ENCODE data around the gene ERI3.

ERI3 gene

DNA sequence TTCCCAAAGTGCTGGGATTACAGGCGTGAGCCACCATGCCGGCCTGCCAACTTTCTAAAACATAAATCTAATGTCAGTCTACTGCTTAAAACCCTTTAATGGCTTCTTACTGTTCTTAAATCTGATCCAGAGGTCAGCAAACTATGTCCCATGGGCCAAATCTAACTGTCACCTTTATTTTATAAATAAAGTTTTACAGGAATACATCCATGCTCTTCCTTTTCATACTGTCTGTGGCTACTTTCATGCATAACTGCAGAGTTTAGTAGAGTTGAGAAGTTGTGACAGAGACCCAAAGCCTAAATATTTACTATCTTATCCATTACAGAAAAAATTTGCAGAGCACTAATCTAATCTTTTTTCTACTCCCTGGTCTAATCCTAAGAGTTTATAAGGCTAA, 3.8 kb downstream of the ERI3 start:
- DNase-seq (ENCODE audit: low read depth) = no peak
- TF ChIP-seq, protein P1, sequence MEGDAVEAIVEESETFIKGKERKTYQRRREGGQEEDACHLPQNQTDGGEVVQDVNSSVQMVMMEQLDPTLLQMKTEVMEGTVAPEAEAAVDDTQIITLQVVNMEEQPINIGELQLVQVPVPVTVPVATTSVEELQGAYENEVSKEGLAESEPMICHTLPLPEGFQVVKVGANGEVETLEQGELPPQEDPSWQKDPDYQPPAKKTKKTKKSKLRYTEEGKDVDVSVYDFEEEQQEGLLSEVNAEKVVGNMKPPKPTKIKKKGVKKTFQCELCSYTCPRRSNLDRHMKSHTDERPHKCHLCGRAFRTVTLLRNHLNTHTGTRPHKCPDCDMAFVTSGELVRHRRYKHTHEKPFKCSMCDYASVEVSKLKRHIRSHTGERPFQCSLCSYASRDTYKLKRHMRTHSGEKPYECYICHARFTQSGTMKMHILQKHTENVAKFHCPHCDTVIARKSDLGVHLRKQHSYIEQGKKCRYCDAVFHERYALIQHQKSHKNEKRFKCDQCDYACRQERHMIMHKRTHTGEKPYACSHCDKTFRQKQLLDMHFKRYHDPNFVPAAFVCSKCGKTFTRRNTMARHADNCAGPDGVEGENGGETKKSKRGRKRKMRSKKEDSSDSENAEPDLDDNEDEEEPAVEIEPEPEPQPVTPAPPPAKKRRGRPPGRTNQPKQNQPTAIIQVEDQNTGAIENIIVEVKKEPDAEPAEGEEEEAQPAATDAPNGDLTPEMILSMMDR (conservative IDR thresholded peaks at IDR 0.05; ENCODE audit: low read length) = no peak
- no peak overlapping the region for H3K4me3 ChIP-seq (ENCODE audit: low read length)

DNA sequence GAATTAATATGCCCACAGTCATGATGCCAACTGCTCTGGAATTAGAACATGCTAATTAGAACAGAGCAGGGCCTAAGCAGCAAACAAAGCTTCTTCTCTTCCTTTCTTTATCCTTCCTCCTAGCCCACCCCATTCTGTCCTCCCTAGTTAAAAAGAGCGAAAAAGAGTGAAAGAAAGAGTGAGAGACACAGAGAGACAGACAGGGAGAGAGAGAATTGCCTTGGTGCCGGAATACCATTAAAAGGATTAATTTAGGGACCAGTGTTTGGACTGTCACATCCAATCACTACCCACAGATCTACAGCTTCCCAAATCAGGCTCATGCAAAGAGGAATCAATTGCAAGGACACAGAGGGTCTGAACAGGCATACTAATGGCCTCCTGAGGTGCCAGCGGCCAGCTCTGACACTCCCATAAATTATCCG, 7.0 kb downstream of the ERI3 start:
- TF ChIP-seq, protein P1 (conservative IDR thresholded peaks at IDR 0.05; ENCODE audit: low read length) = no peak
- no peak overlapping the region for H3K4me3 ChIP-seq (ENCODE audit: low read length)
- DNase-seq (ENCODE audit: low read depth) = no peak

DNA sequence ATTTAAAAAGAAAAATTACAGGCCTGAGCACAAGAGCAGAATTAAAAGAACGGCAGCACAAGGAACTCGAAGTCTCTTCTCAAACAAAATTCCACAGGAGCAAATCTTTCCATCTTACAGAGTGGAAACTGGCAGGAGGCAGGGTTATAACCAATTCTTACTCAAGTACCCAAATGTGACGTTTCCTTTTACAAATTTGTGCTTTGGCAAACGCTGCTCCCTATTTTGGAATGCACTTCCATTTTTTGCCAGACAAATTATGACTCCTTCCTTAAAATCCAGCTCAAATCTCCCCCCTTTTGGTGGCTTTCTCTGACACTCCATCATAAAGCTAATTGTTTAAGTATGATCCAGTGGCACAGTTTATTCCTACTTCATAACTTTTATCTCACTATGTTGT, 7.8 kb downstream of the ERI3 start:
- TF ChIP-seq, protein P1 (conservative IDR thresholded peaks at IDR 0.05; ENCODE audit: low read length) = 0 out of 2 replicates have a peak, but pooled peaks have one; percentile 8
- peak; percentile 87 for DNase-seq (ENCODE audit: low read depth)
- no peak overlapping the region for H3K4me3 ChIP-seq (ENCODE audit: low read length)

DNA sequence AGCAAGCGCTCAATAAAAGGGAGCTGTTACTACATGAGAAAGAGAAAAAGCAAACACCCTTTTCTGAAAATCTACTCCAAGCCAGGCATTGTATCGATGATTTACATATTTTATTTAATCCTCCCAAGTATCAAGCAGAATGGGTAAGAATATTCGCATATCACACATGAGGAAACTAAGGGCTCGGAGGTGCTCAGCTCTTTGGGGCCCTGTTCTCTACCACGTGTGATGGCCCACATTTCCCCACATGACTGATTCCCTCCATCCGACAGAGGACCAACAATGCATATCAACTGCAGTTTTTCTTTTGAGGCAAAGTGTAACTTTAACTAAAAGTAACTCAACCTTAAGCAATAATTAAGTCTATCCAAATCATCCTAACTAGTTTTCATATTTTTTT, 8.2 kb downstream of the ERI3 start:
- TF ChIP-seq, protein P1 (conservative IDR thresholded peaks at IDR 0.05; ENCODE audit: low read length) = no peak
- DNase-seq (ENCODE audit: low read depth) = no peak
- H3K4me3 ChIP-seq (ENCODE audit: low read length) = no peak overlapping the region

DNA sequence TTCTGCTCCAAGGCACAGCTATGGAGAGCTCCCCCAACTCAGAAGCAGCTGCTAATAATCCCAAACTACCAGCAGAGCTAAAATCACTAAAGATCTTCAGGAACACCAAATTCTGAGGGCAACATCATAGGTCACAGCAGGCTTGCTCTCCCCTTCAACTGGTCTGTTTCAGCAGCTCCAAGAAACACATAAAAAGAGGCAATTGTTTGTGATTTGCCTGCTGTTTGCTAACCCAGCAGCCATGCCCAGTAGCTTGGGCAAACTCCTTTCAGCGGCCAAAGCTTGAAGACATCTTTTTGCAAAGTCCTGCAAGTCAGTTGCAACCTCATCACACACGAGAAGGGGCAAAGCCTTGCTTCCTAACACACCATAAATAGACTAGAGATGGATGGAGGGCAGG, 8.9 kb downstream of the ERI3 start:
- TF ChIP-seq, protein P1 (conservative IDR thresholded peaks at IDR 0.05; ENCODE audit: low read length) = no peak
- DNase-seq (ENCODE audit: low read depth) = no peak
- H3K4me3 ChIP-seq (ENCODE audit: low read length) = no peak overlapping the region

DNA sequence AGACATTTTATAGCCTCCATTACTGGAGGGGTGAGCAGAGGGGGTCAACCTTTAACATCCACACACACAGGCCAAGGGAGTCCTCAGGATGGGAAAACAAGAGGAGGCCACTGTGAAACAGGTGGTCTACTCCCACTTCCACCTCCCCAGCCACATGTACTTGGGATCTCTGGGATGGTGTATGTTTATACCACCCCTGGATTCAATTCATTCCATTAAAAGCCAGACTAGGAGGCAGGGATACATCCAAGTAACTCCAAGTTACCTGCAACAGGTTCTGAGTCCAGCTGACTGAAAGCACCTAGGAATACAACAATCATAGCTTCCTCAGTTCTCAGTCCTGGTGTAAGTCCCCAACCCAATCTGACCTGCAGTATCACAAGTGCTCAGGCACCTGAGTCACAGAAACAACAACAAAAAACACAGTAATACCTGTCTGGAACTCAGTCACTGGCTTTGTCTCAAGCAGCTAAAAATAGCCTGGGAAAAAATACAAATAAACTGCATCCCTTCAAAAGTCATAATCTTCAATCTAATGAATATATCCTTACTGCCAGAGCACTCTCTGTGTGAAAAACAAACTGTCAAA, 9.8 kb downstream of the ERI3 start:
- H3K4me3 ChIP-seq (ENCODE audit: low read length) = no peak overlapping the region
- DNase-seq (ENCODE audit: low read depth) = no peak
- TF ChIP-seq, protein P1 (conservative IDR thresholded peaks at IDR 0.05; ENCODE audit: low read length) = no peak

DNA sequence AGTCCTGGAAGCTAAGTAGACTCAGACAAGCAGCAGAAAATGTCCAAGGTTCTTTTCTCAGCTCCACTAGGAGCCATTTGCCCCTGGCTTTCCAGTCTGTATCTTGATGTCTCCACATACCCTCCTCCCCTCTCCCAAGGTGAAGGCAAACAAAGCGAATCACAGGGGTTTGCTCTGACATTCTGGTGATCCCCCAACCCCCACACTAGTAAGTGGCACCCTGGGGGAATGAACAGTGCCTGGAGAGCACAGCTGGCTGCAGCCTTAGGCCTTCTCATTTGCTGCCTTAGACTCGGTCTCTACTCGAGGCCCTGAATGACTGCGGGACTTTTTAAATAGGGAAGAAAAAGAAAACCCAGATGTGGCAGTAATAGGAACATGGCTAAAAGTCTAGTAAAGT, 15.3 kb downstream of the ERI3 start:
- TF ChIP-seq, protein P1 (conservative IDR thresholded peaks at IDR 0.05; ENCODE audit: low read length) = no peak
- H3K4me3 ChIP-seq (ENCODE audit: low read length) = no peak overlapping the region
- no peak for DNase-seq (ENCODE audit: low read depth)

Measured in AG10803 (cell line).